ENCODE results near the gene ITIH1.

- TF ChIP-seq CTCF (conservative IDR thresholded peaks at IDR 0.05; ENCODE audit: low read depth, low read length) (no peak), FOS (IDR thresholded peaks at IDR 0.05; ENCODE audit: low read depth, low read length) (no peak), MAFK (IDR thresholded peaks at IDR 0.05; ENCODE audit: low read depth, low read length) (no peak), BHLHE40 (IDR thresholded peaks at IDR 0.05; ENCODE audit: low read depth, low read length) (no peak), MAZ (IDR thresholded peaks at IDR 0.05; ENCODE audit: borderline replicate concordance, low read depth, low read length) (no peak), USF2 (IDR thresholded peaks at IDR 0.05; ENCODE audit: low read depth, low read length) (no peak), POLR2A (IDR thresholded peaks at IDR 0.05; ENCODE audit: low read depth, low read length) (no peak), SMC3 (IDR thresholded peaks at IDR 0.05; ENCODE audit: low read depth, low read length) (no peak), MXI1 (IDR thresholded peaks at IDR 0.05; ENCODE audit: borderline replicate concordance, low read depth, low read length) (no peak), RAD21 (IDR thresholded peaks at IDR 0.05; ENCODE audit: low read length) (no peak), CEBPB (IDR thresholded peaks at IDR 0.05; ENCODE audit: low read depth, low read length) (no peak), CHD1 (IDR thresholded peaks at IDR 0.05; ENCODE audit: low read depth, low read length) (no peak)
These were observed 5.7 kb upstream of the ITIH1 start for GRCh38 chr3:52771702-52772101.

Measured in IMR-90 (cell line).